ENCODE results near the gene PNLIPRP2. TPM values are rescaled to one million over a fixed set of nuclear protein-coding genes. Genes with fewer than 3 reads are reported as not detected.

The PNLIPRP2 gene
- polyA plus RNA-seq, 1 donor (not counting 4 experiments of a cell fraction or from before 2014, with no cell fraction given), result not detected

DNA sequence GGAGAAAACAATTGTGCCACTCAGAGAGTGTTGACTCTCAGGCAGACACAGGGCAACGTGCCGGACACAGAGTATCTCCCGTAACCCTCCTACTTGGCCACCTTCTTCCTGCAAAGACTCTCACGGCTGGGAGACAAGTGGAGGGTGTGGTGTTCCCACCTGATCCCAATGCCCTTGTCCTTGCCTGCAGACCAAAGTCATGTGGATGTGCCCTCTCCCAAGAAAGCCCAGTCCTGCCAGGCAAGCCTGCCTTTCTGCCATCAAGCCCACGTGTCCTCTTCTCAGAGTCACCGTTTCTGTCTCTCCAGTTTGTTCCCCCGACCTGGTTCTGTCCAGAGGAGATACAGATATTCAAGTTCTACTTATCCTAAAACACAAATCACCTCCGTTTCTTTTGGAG lies 723 bp downstream of the PNLIPRP2 start:
- Histone ChIP-seq H3K79me2 (ENCODE audit: control insufficient read depth, insufficient read depth, low read length) (no peaks in the 10 kb centered on the region), H3K27ac (ENCODE audit: control insufficient read depth, insufficient read depth, low read length) (no peak overlapping the region), H3K4me1 (ENCODE audit: control insufficient read depth, extremely low read depth, insufficient read depth, low read length) (no peaks in the 10 kb centered on the region), H3K9ac (ENCODE audit: control insufficient read depth, extremely low read depth, insufficient read depth, low read length) (no peak overlapping the region), H3K27me3 (ENCODE audit: control insufficient read depth, extremely low read depth, insufficient read depth, low read length) (no peaks in the 10 kb centered on the region), H3K9me1 (ENCODE audit: control insufficient read depth, extremely low read depth, insufficient read depth, low read length) (no peaks in the 10 kb centered on the region), H2AFZ (ENCODE audit: control insufficient read depth, low read length) (no peak overlapping the region), H3K4me3 (ENCODE audit: control insufficient read depth in 2 of 3, extremely low read depth in 1 of 3, insufficient read depth in 2 of 3, low read depth in 1 of 3, low read length in 3 of 3) (no peak overlapping the region), H3K4me2 (ENCODE audit: control insufficient read depth, extremely low read depth, insufficient read depth, low read depth, low read length) (no peak overlapping the region), H3K36me3 (ENCODE audit: control insufficient read depth in 2 of 2, extremely low read depth in 1 of 2, insufficient read depth in 2 of 2, low read length in 2 of 2) (no peaks in the 10 kb centered on the region), H3K9me3 (ENCODE audit: control insufficient read depth, low read depth, low read length) (no peaks in the 10 kb centered on the region), H4K20me1 (ENCODE audit: control insufficient read depth, extremely low read depth, insufficient read depth, low read length) (no peaks in the 10 kb centered on the region)
- dilution Hi-C loops (cut with MboI; ENCODE audit: extremely low pct_ligation_motif_present, low sequenced_read_pairs), result no loop called here
- DNase-seq (ENCODE audit: low read depth, low spot score) (no peak), FAIRE-seq (no peak)
- TF ChIP-seq, protein P1, sequence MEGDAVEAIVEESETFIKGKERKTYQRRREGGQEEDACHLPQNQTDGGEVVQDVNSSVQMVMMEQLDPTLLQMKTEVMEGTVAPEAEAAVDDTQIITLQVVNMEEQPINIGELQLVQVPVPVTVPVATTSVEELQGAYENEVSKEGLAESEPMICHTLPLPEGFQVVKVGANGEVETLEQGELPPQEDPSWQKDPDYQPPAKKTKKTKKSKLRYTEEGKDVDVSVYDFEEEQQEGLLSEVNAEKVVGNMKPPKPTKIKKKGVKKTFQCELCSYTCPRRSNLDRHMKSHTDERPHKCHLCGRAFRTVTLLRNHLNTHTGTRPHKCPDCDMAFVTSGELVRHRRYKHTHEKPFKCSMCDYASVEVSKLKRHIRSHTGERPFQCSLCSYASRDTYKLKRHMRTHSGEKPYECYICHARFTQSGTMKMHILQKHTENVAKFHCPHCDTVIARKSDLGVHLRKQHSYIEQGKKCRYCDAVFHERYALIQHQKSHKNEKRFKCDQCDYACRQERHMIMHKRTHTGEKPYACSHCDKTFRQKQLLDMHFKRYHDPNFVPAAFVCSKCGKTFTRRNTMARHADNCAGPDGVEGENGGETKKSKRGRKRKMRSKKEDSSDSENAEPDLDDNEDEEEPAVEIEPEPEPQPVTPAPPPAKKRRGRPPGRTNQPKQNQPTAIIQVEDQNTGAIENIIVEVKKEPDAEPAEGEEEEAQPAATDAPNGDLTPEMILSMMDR (optimal IDR thresholded peaks at IDR 0.05 in 1 of 3, IDR thresholded peaks at IDR 0.05 in 1 of 3, conservative IDR thresholded peaks at IDR 0.05 in 1 of 3; ENCODE audit: extremely low read depth in 1 of 3, insufficient read depth in 2 of 3, low read length in 3 of 3), result no peak
- TF ChIP-seq EZH2 (IDR thresholded peaks at IDR 0.05; ENCODE audit: low read length), result no peak

DNA sequence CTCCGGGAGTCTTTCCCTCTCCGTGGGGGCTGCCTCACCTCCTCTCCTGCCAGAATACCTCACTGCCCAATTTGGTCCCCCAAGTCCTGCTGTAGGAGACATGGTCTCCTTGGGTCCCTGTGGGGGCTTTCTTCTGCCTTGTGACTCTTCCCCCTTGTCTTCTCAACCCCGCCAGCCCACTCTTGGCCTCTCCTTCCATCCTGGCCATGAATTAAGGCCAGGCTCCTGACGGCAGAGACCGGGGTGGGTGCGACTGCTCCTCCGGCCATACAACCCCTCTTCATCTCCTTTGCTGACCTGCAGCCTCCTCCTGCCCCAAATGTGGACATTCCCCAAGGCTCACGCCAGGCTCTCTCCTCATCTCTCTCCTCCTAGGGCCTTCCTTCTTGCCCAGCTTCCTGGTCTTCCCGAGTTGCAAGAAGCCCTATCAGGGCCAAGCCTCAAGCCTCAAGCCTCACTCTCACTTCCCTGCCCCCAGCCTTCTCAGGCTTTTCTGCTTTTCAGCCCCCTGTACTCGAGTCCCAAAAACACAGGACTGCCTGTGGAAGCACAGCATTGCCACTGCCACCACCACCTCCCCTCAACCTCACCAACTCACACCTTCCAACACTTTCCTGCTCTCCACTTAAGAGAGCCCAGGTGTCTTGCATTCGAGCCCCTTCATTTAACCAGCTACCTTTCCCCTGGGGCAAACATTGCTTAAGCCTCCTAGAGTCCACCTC lies 1.3 kb downstream of the PNLIPRP2 start:
- H3K4me3 ChIP-seq (ENCODE audit: control insufficient read depth in 2 of 3, extremely low read depth in 1 of 3, insufficient read depth in 2 of 3, low read depth in 1 of 3, low read length in 3 of 3), result no peak overlapping the region
- no peaks in the 10 kb centered on the region for H3K9me3 ChIP-seq (ENCODE audit: control insufficient read depth, low read depth, low read length)
- no peak for DNase-seq (ENCODE audit: low read depth, low spot score)
- H3K36me3 ChIP-seq (ENCODE audit: control insufficient read depth in 2 of 2, extremely low read depth in 1 of 2, insufficient read depth in 2 of 2, low read length in 2 of 2), result no peaks in the 10 kb centered on the region
- no peaks in the 10 kb centered on the region for H3K9me1 ChIP-seq (ENCODE audit: control insufficient read depth, extremely low read depth, insufficient read depth, low read length)
- dilution Hi-C loops (cut with MboI; ENCODE audit: extremely low pct_ligation_motif_present, low sequenced_read_pairs), result no loop called here
- H4K20me1 ChIP-seq (ENCODE audit: control insufficient read depth, extremely low read depth, insufficient read depth, low read length), result no peaks in the 10 kb centered on the region
- no peak overlapping the region for H3K9ac ChIP-seq (ENCODE audit: control insufficient read depth, extremely low read depth, insufficient read depth, low read length)
- no peaks in the 10 kb centered on the region for H3K79me2 ChIP-seq (ENCODE audit: control insufficient read depth, insufficient read depth, low read length)
- H3K4me1 ChIP-seq (ENCODE audit: control insufficient read depth, extremely low read depth, insufficient read depth, low read length), result no peaks in the 10 kb centered on the region
- peaks cover 2% of the 10 kb centered on the region for H3K27me3 ChIP-seq (ENCODE audit: control insufficient read depth, extremely low read depth, insufficient read depth, low read length)
- no peak for TF ChIP-seq EZH2 (IDR thresholded peaks at IDR 0.05; ENCODE audit: low read length)
- TF ChIP-seq, protein P1 (optimal IDR thresholded peaks at IDR 0.05 in 1 of 3, IDR thresholded peaks at IDR 0.05 in 1 of 3, conservative IDR thresholded peaks at IDR 0.05 in 1 of 3; ENCODE audit: extremely low read depth in 1 of 3, insufficient read depth in 2 of 3, low read length in 3 of 3), result no peak
- H3K4me2 ChIP-seq (ENCODE audit: control insufficient read depth, extremely low read depth, insufficient read depth, low read depth, low read length), result no peak overlapping the region
- no peak for FAIRE-seq
- H2AFZ ChIP-seq (ENCODE audit: control insufficient read depth, low read length), result no peak overlapping the region
- H3K27ac ChIP-seq (ENCODE audit: control insufficient read depth, insufficient read depth, low read length), result no peak overlapping the region
